ENCODE results near the gene ERBB3.

DNA sequence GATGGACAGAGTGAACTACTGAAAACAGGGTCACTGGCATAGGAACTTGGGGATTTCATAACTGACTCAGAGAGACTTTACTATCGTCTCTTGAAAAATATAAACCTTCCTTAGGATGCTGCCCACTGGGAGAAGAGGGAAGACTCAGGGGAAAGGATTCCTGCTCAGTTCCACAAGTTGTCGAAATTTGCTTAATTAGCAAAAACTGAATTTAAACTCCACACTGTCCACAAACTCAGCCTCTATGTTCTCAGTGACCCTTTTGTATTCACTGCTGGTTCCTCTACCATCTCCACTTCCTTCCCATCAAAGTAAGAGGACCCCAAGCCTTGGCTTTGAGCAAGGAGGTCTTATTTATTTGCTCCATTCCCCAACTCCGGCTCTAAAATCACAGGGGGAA, 65.3 kb downstream of the ERBB3 start:
- TF ChIP-seq, protein P1, sequence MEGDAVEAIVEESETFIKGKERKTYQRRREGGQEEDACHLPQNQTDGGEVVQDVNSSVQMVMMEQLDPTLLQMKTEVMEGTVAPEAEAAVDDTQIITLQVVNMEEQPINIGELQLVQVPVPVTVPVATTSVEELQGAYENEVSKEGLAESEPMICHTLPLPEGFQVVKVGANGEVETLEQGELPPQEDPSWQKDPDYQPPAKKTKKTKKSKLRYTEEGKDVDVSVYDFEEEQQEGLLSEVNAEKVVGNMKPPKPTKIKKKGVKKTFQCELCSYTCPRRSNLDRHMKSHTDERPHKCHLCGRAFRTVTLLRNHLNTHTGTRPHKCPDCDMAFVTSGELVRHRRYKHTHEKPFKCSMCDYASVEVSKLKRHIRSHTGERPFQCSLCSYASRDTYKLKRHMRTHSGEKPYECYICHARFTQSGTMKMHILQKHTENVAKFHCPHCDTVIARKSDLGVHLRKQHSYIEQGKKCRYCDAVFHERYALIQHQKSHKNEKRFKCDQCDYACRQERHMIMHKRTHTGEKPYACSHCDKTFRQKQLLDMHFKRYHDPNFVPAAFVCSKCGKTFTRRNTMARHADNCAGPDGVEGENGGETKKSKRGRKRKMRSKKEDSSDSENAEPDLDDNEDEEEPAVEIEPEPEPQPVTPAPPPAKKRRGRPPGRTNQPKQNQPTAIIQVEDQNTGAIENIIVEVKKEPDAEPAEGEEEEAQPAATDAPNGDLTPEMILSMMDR (IDR thresholded peaks at IDR 0.05) = no peak
- no peak for TF ChIP-seq ZFX (IDR thresholded peaks at IDR 0.05; ENCODE audit: borderline replicate concordance)

Measured in 22Rv1 (cell line).